ENCODE data around the gene ZNF217. TPM values are rescaled to one million over a fixed set of nuclear protein-coding genes. Genes with fewer than 3 reads are reported as not detected.
A peak's percentile ranks its signal among the peaks of the same experiment; 100 is the strongest.

Gene ZNF217
- total RNA-seq, 1 donor from 2014 or later: 30.4 TPM

DNA sequence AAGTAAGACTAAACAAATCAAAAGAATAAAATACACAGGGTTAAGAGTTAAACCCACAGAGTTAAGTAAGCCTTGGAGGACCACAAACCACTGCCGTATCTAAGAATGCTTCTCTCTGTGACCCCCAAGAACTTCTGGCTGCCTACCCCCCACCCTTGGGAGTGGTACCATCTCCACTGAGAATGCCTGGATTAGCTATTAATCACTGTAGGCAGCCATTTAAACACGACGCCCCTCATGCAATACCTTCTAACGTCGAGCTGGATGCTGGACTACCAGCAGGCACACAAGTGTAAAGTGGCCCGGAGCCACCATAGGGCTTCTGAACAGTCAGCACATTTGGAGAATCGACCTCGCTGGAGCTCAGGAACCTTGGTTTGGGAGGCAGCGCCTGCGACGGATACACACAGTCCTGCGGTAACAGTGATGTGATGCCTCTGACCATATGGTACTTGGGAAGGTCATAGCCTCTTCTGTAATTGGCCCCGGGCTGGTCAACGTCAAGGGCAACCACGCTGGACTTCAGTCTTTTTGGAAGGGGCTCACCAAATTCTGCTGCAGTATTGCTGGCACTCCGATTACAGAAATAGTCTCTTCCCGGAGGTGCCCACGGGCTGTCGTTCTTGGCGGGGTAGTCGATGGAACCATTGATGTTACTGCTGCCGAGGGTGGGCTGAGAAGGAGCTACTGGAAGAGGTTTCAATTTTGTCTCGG, 18.0 kb downstream of the ZNF217 start:
- Histone ChIP-seq H3K27me3 (no peaks in the 10 kb centered on the region), H3K4me3 (no peak overlapping the region), H3K4me1 (peaks cover 31% of the 10 kb centered on the region), H3K36me3 (peaks cover 0 to 61% of the 10 kb centered on the region in 2 donors), H3K27ac (no peak overlapping the region), H3K9me3 (no peaks in the 10 kb centered on the region)
- intact Hi-C loops (cut with DNase I): loop anchor here (5.0 kb wide), 1 partner anchor 337 kb away; no protein-coding TSS in a partner anchor
- peak in 1 of 2 donors; percentile 77 for DNase-seq (ENCODE audit: extremely low spot score in 2 of 2)
- TF ChIP-seq CTCF (IDR thresholded peaks at IDR 0.05) (no peak), POLR2AphosphoS5 (IDR thresholded peaks at IDR 0.05; ENCODE audit: insufficient read depth in 1 of 2, low read depth in 1 of 2) (no peak)

DNA sequence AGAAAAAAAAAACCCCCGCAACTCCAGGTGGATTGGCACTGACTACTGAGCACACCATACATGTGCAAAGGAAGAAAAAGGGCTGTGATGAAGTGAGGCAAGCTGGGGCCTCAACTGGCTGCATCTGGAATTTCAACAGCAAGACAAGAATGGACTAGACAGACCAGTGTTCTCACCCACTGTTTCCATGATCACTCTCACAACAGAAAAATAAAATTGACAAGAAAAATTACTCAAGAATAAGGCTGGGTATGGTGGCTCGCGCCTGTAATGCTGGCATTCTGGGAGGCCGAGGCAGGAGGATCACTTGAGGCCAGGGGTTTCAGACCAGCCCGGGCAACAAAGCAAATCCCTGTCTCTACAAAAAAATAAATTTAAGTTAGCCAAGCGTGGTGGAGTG, 18.8 kb downstream of the ZNF217 start:
- peak in 1 of 2 donors; percentile 32 for DNase-seq (ENCODE audit: extremely low spot score in 2 of 2)
- Histone ChIP-seq H3K4me1 (peaks cover 23% of the 10 kb centered on the region), H3K27me3 (no peaks in the 10 kb centered on the region), H3K4me3 (no peak overlapping the region), H3K9me3 (no peaks in the 10 kb centered on the region), H3K36me3 (peaks cover 0 to 67% of the 10 kb centered on the region in 2 donors), H3K27ac (no peak overlapping the region)
- TF ChIP-seq POLR2AphosphoS5 (IDR thresholded peaks at IDR 0.05; ENCODE audit: insufficient read depth in 1 of 2, low read depth in 1 of 2): no peak
- no peak for TF ChIP-seq POLR2A (IDR thresholded peaks at IDR 0.05)
- TF ChIP-seq CTCF (IDR thresholded peaks at IDR 0.05): no peak
- intact Hi-C loops (cut with DNase I): loop anchor here (5.0 kb wide), 1 partner anchor 337 kb away; no protein-coding TSS in a partner anchor

DNA sequence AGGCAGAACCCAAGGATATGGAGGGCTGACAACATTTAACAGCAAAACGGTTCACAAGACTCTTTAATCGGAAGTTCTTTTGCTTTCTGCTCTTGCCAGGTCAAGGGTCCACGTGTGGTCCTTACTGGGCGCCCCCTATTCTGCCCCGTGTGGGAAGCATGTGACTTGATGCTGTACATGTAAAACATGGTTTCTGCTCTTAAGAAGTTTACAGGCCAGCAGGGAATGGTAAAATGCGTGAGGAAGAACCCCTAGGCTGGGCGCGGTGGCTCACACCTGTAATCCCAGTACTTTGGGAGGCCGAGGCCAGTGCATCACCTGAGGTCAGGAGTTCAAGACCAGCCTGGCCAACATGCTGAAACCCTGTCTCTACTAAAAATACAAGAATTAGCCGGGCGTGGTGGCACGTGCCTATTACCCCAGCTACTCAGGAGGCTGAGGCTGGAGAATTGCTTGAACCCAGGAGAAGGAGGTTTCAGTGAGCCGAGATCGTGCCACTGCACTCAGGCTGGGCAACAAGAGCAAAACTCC, 19.3 kb downstream of the ZNF217 start:
- H3K9me3 ChIP-seq: no peaks in the 10 kb centered on the region
- TF ChIP-seq POLR2AphosphoS5 (IDR thresholded peaks at IDR 0.05; ENCODE audit: insufficient read depth in 1 of 2, low read depth in 1 of 2) (no peak), CTCF (IDR thresholded peaks at IDR 0.05) (no peak), POLR2A (IDR thresholded peaks at IDR 0.05) (no peak)
- H3K4me1 ChIP-seq: peaks cover 18% of the 10 kb centered on the region
- peak in 1 of 2 donors; percentile 37 for DNase-seq (ENCODE audit: extremely low spot score in 2 of 2)
- intact Hi-C loops (cut with DNase I): no loop called here
- no peak overlapping the region for H3K4me3 ChIP-seq
- H3K36me3 ChIP-seq: peaks cover 0 to 71% of the 10 kb centered on the region in 2 donors
- no peaks in the 10 kb centered on the region for H3K27me3 ChIP-seq
- H3K27ac ChIP-seq: no peak overlapping the region

DNA sequence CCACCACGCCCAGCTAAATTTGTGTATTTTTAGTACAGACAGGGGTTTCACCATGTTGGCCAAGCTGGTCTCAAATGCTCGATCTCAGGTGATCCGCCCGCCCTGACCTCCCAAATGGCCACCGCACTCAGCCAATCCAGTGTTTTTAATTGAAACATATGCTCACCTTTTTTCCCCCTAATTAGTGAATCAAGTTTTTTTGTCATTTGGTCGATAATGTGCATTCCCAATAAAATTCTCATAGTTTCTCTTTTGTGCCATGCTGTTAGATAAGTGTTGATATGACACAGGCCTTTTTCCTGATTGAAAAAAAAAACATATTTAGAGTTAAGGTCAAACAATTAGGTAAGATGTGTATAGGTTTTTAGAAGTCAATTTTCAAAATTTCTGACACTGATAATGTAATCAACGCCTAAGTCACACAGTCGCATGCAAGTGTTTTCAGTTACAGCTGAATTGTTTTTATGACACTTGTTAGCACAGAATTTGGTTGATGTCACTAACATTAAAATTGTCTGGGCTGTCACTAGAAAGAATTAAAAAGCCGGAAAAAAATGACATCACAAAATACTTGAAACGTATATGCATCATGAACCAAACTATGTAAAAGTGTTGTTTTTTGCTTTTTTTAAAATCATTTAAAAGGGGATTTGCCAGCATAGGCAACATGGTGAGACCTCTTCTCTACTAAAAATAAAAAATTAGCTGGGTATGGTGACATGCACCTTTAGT, 21.9 kb downstream of the ZNF217 start:
- DNase-seq (ENCODE audit: extremely low spot score in 2 of 2): no peak
- intact Hi-C loops (cut with DNase I): no loop called here
- Histone ChIP-seq H3K4me1 (peaks cover 11% of the 10 kb centered on the region), H3K36me3 (peaks cover 0 to 88% of the 10 kb centered on the region in 2 donors), H3K4me3 (no peak overlapping the region), H3K9me3 (no peaks in the 10 kb centered on the region), H3K27me3 (no peaks in the 10 kb centered on the region), H3K27ac (no peak overlapping the region)
- TF ChIP-seq POLR2A (IDR thresholded peaks at IDR 0.05) (no peak), POLR2AphosphoS5 (IDR thresholded peaks at IDR 0.05; ENCODE audit: insufficient read depth in 1 of 2, low read depth in 1 of 2) (no peak), CTCF (IDR thresholded peaks at IDR 0.05) (no peak)

Data from vagina (tissue), 2 donors.